DOHH2 (cell line): ENCODE measurements around the gene PPM1M.

Source experiments
- CTCF ChIP-seq: fragments of 200-600 bp; sonication (generic); IDR thresholded peaks from one replicate; pipeline ENCODE4 v1.5.1; 2014; ENCODE audit warnings: antibody characterized with exemption, mild to moderate bottlenecking, low read depth, low read length; ENCODE audit not compliant: poor library complexity, severe bottlenecking
- EZH2phosphoT487 ChIP-seq: fragments of 200-600 bp; sonication (generic); IDR thresholded peaks from 2 replicates; pipeline ENCODE4 v1.6.1; 2017; ENCODE audit warnings: borderline replicate concordance, mild to moderate bottlenecking, antibody characterized with exemption, low read length, moderate library complexity, mixed read lengths

- TF ChIP-seq EZH2phosphoT487 (no peak), CTCF (peak; percentile 6)
Observed at GRCh38 chr3:52233108-52233591, 12.4 kb upstream of the PPM1M start.
